HTR-8/SVneo (cell line): ENCODE data around the gene PNPLA7.
"Not testable (repeated sequence)": the region's sequence is repeated elsewhere in the genome, so short reads cannot be mapped to it uniquely, and the experiment has no call there.

ENCODE experiments used
- DNase-seq: peaks from one replicate; pipeline ENCODE4 v3.0.0; 2011; ENCODE audit warnings: low spot score, mixed read lengths; ENCODE audit not compliant: insufficient read length
- FAIRE-seq: peaks from 2 replicates; lab custom pipeline; 2011; peaks lifted over from hg19 to GRCh38; lab: Jason Lieb, UNC

Gene PNPLA7

GRCh38 chr9:137544176-137544760 lies 5.9 kb downstream of the PNPLA7 start:
- DNase-seq (no peak), FAIRE-seq (no peak)

- FAIRE-seq (no peak), DNase-seq (no peak)
Observed at GRCh38 chr9:137543237-137543963, 6.8 kb downstream of the PNPLA7 start.

- FAIRE-seq = no peak
Observed at GRCh38 chr9:137542486-137542885, 7.7 kb downstream of the PNPLA7 start.

GRCh38 chr9:137540536-137540935 lies 9.7 kb downstream of the PNPLA7 start:
- no peak for FAIRE-seq
- no peak for DNase-seq

More at GRCh38 chr9:137542486-137542885, 7.7 kb downstream of the PNPLA7 start:
- no peak for DNase-seq

GRCh38 chr9:137538058-137538457 lies 12.1 kb downstream of the PNPLA7 start:
- DNase-seq = no peak
- FAIRE-seq = no peak

GRCh38 chr9:137536594-137537131 lies 13.5 kb downstream of the PNPLA7 start:
- not testable (repeated sequence) for DNase-seq, FAIRE-seq

GRCh38 chr9:137535120-137535428 lies 15.1 kb downstream of the PNPLA7 start:
- no peak for DNase-seq
- no peak for FAIRE-seq

GRCh38 chr9:137534256-137535119 lies 15.7 kb downstream of the PNPLA7 start:
- DNase-seq (peak; percentile 63), FAIRE-seq (no peak)

GRCh38 chr9:137532891-137533468 lies 17.2 kb downstream of the PNPLA7 start:
- DNase-seq, FAIRE-seq: not testable (repeated sequence)

- DNase-seq (no peak), FAIRE-seq (no peak)
Observed at GRCh38 chr9:137531099-137531765, 19.0 kb downstream of the PNPLA7 start.

- FAIRE-seq (no peak), DNase-seq (no peak)
Observed at GRCh38 chr9:137530331-137530730, 19.9 kb downstream of the PNPLA7 start.

GRCh38 chr9:137524981-137525317 lies 25.3 kb downstream of the PNPLA7 start:
- FAIRE-seq (no peak), DNase-seq (no peak)

- no peak for DNase-seq
- FAIRE-seq = no peak
Observed at GRCh38 chr9:137524161-137524980, 25.8 kb downstream of the PNPLA7 start.

GRCh38 chr9:137522746-137523455 lies 27.3 kb downstream of the PNPLA7 start:
- FAIRE-seq = no peak

GRCh38 chr9:137521405-137521985 lies 28.7 kb downstream of the PNPLA7 start:
- no peak for DNase-seq
- FAIRE-seq = no peak

More at GRCh38 chr9:137522746-137523455, 27.3 kb downstream of the PNPLA7 start:
- DNase-seq = no peak

GRCh38 chr9:137520614-137521404 lies 29.4 kb downstream of the PNPLA7 start:
- FAIRE-seq = no peak

GRCh38 chr9:137519553-137519952 lies 30.6 kb downstream of the PNPLA7 start:
- no peak for DNase-seq
- no peak for FAIRE-seq

More at GRCh38 chr9:137520614-137521404, 29.4 kb downstream of the PNPLA7 start:
- DNase-seq = no peak
